BE2C (cell line): ENCODE results near the gene ADAM8.
"Not testable (repeated sequence)": the region's sequence is repeated elsewhere in the genome, so short reads cannot be mapped to it uniquely, and the experiment has no call there.

Source experiments
- DNase-seq: peaks from one replicate; pipeline ENCODE4 v3.0.0-alpha.2; 2020
- H3K27me3 ChIP-seq: fragments of 250-450 bp; sonication (Bioruptor Pico); 2 replicates; pipeline ENCODE4 v1.5.1; 2020; ENCODE audit warnings: mild to moderate bottlenecking
- H3K36me3 ChIP-seq: fragments of 250-450 bp; sonication (Bioruptor Pico); 2 replicates; pipeline ENCODE4 v1.5.1; 2020; ENCODE audit warnings: mild to moderate bottlenecking
- H3K4me1 ChIP-seq: fragments of 250-450 bp; sonication (Bioruptor Pico); 2 replicates; pipeline ENCODE4 v1.5.1; 2020
- H3K4me3 ChIP-seq: 2 replicates; pipeline ENCODE4 v1.5.1; 2011; ENCODE audit warnings: low read depth, low read length
- H3K9me3 ChIP-seq: fragments of 250-450 bp; sonication (Bioruptor Pico); 2 replicates; pipeline ENCODE4 v1.5.1; 2020
- TF ChIP-seq, protein P1 (sequence below): IDR thresholded peaks from 2 replicates; pipeline ENCODE4 v1.5.1; 2012; ENCODE audit warnings: mild to moderate bottlenecking, low read depth, low read length

ADAM8 gene

DNA sequence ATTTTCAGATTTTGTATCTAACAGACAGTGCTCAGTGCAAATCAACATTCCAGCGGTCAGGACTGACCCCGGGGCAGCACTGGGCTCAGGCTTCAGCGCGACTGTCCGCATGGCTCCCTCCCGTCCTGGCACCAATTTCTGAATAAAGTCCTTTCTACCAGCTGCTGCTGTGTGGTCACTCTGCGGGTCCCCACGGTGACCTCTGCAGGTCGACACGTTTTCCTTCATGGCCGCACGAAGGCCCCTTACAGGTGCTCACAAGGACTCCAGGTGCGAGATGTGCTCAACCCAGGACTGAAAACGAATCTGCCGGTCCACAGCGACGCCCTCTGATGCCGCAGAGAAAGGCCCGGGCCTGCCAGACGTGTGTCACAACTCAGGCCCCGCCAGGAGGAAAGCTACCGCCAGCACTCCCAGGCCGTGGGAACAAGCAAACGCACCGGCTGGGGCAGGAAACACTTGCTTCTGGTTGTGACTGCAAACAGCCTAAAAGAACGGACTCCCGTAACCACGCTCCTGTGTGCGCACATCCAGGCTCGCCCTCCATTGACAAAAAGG is 50.3 kb downstream of the ADAM8 start:
- TF ChIP-seq, protein P1, sequence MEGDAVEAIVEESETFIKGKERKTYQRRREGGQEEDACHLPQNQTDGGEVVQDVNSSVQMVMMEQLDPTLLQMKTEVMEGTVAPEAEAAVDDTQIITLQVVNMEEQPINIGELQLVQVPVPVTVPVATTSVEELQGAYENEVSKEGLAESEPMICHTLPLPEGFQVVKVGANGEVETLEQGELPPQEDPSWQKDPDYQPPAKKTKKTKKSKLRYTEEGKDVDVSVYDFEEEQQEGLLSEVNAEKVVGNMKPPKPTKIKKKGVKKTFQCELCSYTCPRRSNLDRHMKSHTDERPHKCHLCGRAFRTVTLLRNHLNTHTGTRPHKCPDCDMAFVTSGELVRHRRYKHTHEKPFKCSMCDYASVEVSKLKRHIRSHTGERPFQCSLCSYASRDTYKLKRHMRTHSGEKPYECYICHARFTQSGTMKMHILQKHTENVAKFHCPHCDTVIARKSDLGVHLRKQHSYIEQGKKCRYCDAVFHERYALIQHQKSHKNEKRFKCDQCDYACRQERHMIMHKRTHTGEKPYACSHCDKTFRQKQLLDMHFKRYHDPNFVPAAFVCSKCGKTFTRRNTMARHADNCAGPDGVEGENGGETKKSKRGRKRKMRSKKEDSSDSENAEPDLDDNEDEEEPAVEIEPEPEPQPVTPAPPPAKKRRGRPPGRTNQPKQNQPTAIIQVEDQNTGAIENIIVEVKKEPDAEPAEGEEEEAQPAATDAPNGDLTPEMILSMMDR, result no peak
- Histone ChIP-seq H3K27me3 (peaks cover 62% of the 10 kb centered on the region), H3K4me3 (no peak overlapping the region), H3K9me3 (no peaks in the 10 kb centered on the region), H3K36me3 (no peaks in the 10 kb centered on the region), H3K4me1 (no peaks in the 10 kb centered on the region)
- DNase-seq, result no peak

DNA sequence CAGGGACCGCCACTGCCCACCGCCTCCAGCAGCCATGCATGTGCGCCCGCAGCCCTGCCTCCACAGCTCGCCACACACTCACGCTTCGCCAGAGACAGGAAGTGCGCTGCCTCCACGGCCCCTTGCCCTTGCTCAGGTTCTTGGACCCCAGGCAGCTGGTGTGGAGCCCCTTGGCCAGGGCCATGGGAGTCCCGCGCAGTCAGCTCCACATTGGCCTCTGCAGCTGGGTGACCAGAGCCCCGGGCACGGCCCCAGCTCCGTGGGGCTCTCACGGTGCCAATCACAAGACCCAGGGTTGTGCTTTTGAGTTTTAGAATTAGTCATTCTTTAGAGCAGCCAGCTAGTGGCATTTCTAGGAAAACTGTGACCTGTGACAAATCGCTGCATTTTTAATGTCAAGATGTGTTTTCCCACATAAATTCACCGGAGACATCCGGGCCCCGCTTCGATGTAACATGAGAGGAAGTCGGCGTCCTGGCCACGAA is 50.9 kb downstream of the ADAM8 start:
- no peak for DNase-seq
- H3K4me1 ChIP-seq, result no peaks in the 10 kb centered on the region
- H3K9me3 ChIP-seq, result no peaks in the 10 kb centered on the region
- no peak overlapping the region for H3K4me3 ChIP-seq
- TF ChIP-seq, protein P1, result no peak
- no peaks in the 10 kb centered on the region for H3K36me3 ChIP-seq
- peaks cover 58% of the 10 kb centered on the region for H3K27me3 ChIP-seq

DNA sequence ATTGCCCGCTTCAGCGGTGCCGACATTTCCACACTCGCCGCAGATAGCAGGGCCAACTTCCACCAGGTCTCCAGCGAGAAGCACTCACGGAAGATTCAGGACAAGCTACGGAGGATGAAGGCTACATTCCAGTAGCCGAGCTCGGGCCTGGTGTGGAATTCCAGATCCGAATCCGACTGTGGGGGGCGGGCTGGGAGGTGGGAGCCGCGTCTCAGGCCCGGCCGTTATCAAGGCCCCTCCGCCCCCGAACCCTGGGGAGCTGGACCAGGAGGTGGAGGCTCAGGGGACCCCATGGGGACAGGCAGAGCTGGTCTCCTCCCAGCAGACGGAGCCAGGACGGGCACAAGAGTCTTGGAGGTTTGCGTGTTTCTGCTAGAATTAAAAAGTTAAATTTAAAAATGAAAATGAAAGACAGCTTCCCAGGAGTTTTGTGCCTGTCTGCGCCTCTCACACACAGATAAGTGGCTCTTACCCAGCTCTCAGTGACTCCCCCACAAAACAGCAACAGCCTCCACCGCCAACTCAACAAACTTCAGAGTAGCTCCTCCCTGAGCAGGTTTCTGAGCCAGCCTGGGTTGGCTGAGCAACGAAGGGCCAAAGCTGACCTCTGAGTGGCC is 51.8 kb downstream of the ADAM8 start:
- TF ChIP-seq, protein P1, result no peak
- Histone ChIP-seq H3K4me3 (no peak overlapping the region), H3K27me3 (peaks cover 52% of the 10 kb centered on the region), H3K4me1 (no peaks in the 10 kb centered on the region), H3K9me3 (no peaks in the 10 kb centered on the region), H3K36me3 (no peaks in the 10 kb centered on the region)
- no peak for DNase-seq

DNA sequence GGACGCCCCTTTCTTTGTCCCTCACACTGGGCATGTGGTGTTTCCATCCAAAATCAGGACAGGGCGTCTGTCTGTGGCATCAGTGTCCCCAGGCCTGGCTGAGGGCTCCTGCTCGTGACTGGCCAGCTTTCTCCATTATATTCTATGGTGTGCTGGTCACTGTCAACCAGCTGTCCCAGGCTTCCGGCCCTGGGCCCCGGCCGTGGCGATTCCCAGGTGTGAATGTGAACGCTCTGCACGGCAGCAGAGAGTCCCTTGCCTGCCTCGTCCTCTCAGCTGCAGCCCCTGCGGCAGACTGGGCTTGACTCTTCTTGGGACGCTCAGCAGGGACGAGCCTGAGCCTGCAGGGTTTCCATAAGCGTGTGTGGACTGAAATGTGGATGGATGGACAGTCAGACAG is 52.6 kb downstream of the ADAM8 start:
- Histone ChIP-seq H3K27me3 (peaks cover 52% of the 10 kb centered on the region), H3K4me3 (no peak overlapping the region), H3K36me3 (no peaks in the 10 kb centered on the region), H3K9me3 (no peaks in the 10 kb centered on the region), H3K4me1 (no peaks in the 10 kb centered on the region)
- TF ChIP-seq, protein P1, result no peak
- no peak for DNase-seq

DNA sequence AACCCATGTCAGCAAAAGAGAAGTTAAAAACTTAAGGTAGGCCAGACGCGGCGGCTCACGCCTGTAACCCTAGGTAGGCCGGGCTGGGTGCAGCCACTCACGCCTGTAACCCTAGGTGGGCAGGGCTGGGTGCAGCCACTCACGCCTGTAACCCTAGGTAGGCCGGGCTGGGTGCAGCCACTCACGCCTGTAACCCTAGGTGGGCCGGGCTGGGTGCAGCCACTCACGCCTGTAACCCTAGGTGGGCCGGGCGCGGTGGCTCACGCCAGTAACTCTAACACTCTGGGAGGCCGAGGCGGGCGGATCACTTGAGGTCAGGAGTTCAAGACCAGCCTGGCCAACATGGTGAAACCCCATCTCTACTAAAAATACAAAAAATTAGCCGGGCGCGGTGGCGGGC is 54.9 kb downstream of the ADAM8 start:
- not testable (repeated sequence) for H3K9me3 ChIP-seq, H3K36me3 ChIP-seq, H3K4me1 ChIP-seq, H3K4me3 ChIP-seq, DNase-seq
- H3K27me3 ChIP-seq, result peaks cover 49% of the 10 kb centered on the region

DNA sequence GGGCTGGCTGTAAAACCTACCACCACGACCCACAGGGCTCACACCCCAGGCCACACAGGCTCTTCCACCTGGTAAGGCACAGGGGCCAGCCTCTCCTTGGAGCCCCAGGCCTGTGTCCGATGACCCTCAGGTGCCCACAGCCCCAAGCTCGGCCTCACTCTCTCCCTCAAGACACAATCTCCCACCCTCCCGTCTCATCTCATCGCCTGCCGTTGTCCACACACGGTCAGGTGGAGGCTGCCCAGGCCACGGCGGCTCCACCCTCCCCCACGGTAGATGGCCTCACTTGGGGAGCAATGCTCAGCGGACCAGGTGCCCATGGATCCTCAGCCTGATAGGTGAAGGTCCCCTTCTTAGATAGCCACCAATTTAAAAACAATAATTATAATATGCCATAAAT is 55.3 kb downstream of the ADAM8 start:
- TF ChIP-seq, protein P1, result no peak
- no peak for DNase-seq
- no peaks in the 10 kb centered on the region for H3K36me3 ChIP-seq
- no peaks in the 10 kb centered on the region for H3K4me1 ChIP-seq
- peaks cover 47% of the 10 kb centered on the region for H3K27me3 ChIP-seq
- H3K4me3 ChIP-seq, result no peak overlapping the region
- H3K9me3 ChIP-seq, result no peaks in the 10 kb centered on the region
